Activated CD8-positive, alpha-beta memory T cell treated with anti-CD3 and anti-CD28 coated beads, Interleukin-2, amount 50 U/mL, for 24 hours (primary cell): ENCODE data around the gene HYDIN.
"Not testable (repeated sequence)": the region's sequence is repeated elsewhere in the genome, so short reads cannot be mapped to it uniquely, and the experiment has no call there.

Experiments
- DNase-seq: peaks from one replicate; pipeline ENCODE4 v3.0.0-alpha.2; 2020; ENCODE audit errors: extremely low read depth

HYDIN gene

GRCh38 chr16:70851299-70851698 lies 379.2 kb downstream of the HYDIN start:
- DNase-seq, result not testable (repeated sequence)

- DNase-seq, result not testable (repeated sequence)
Observed at GRCh38 chr16:70823498-70824118, 406.9 kb downstream of the HYDIN start.

DNA sequence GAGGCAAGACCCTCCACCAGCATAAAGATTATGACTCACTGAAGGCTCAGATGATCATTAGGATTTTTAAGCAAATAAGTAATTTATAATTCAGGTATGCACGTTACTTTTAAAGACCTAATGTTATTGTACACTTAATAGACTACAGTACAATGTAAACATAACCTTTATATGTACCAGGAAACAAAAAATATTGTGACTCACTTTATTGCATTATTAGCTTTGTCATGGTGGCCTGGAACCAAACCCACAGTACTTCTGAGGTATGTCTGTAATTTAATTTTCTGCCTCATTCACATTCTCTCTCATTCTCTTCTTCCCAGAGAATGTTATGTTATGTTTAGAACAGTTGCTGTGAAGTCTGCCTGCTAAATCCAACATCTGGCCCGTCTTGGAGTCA lies 407.8 kb downstream of the HYDIN start:
- DNase-seq, result not testable (repeated sequence)

- DNase-seq, result not testable (repeated sequence)
Observed at GRCh38 chr16:70818088-70818487, 412.4 kb downstream of the HYDIN start.

GRCh38 chr16:70809392-70810060 lies 421.0 kb downstream of the HYDIN start:
- no peak for DNase-seq

- DNase-seq, result no peak
Observed at GRCh38 chr16:70808371-70808770, 422.2 kb downstream of the HYDIN start.

- no peak for DNase-seq
Observed at GRCh38 chr16:70805787-70806186, 424.7 kb downstream of the HYDIN start.

GRCh38 chr16:70805380-70805779 lies 425.1 kb downstream of the HYDIN start:
- DNase-seq, result no peak

- DNase-seq, result no peak
Observed at GRCh38 chr16:70804734-70805169, 425.8 kb downstream of the HYDIN start.

- DNase-seq, result no peak
Observed at GRCh38 chr16:70804153-70804733, 426.3 kb downstream of the HYDIN start.

DNA sequence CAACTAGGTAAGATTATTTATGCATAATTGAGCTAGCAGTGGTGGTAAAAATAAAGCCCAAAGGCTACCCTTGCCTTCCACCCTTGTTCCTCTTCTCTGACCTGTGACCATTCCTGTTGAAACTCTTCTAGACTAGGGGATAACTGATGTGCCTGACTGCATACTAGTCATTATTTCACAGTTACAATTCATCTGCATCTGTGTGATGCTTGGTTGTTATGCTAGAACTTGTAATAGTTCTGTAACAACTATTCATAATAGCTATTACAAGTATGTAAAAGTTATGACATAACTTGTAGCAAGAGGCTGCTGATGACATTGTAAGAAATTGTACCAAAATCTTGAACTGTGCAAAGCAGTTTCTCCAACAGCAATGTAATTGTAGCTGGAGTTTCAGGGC lies 427.2 kb downstream of the HYDIN start:
- DNase-seq, result no peak

- DNase-seq, result no peak
Observed at GRCh38 chr16:70801611-70802010, 428.9 kb downstream of the HYDIN start.

DNA sequence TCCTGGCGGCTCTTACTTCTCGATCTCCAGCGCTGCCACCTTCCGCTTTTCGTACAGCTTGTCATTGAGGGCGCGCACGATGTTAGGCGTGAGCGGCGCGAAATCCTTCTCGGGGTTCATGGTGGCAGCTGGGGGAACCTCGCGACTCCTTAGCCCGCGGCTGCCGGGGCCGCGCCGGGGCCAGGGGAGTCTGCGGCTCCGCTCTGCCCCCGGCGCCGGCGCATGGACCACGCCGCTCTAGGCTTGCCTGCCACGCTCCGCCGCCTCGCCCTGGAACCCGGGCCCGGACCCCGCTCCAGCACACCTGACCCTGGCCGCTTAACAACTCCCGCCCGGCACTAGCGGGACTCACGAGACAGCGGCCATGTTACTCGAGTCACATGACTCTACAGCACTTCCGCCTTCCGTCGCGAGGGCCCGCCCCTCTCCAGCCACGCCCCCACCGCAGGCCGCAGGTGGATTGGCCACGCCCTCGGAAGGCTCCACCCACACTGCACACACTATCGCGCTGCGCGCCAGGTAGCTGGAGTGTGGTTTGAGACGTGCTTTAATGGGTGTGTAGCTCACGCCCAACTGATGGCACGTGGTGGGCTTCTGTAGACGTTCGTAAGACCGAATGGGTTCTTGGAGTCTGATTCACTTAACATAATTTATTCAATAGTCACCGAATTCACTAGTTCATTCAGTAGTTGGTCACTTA lies 429.6 kb downstream of the HYDIN start, which contains the start of gene VAC14:
VAC14 (minus strand) TSS at position 378 of the 700 bp plus-strand sequence; CDS start at position 120, 258 bp downstream.
- peak; percentile 91 for DNase-seq

GRCh38 chr16:70800311-70800710 lies 430.2 kb downstream of the HYDIN start:
- DNase-seq, result no peak

DNA sequence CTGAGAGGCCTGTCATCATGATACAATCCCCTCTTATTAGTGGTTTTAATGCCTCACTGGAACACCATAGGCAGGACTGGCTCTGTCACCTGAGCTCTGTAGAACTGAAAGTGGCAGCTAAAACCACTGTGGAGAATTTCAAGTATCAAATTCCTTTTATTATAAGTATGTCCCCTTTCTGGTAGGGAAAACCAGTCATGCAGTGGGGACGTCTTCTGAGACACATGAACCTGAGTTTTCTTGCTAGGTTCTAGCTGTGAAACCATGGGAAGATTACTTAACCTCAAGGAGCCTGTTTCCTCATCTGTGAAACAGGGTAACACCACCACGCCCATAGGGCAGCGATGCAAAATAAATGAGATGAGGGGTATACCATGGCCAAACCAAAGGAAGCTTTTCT lies 434.2 kb downstream of the HYDIN start:
- DNase-seq, result no peak

DNA sequence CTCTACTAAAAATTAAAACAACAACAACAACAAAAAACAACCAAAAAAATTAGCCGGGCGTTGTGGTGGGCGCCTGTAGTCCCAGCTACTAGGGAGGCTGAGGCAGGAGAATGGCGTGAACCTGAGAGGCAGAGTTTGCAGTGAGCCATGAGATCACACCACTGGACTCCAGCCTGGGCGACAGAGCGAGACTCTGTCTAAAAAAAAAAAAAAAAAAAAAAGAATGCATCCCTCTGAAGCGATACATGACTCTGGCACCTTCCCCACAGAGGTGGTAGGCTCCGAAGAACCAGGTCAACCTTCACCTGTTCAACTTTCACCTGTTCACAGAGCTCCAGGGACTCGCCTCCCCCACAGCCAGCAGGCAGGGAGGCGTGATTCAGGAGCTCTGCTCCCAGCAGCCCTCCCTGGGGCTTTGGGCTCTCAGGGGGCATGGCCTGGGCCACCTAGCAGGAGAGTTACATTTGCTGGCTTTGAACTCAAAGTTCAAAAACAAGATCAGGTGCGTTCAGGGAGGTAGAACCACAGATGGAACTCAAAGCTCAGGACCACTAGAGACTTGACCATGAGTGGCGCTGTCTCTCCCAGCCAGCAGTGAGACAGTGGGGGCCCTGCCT lies 435.1 kb downstream of the HYDIN start:
- DNase-seq, result no peak

DNA sequence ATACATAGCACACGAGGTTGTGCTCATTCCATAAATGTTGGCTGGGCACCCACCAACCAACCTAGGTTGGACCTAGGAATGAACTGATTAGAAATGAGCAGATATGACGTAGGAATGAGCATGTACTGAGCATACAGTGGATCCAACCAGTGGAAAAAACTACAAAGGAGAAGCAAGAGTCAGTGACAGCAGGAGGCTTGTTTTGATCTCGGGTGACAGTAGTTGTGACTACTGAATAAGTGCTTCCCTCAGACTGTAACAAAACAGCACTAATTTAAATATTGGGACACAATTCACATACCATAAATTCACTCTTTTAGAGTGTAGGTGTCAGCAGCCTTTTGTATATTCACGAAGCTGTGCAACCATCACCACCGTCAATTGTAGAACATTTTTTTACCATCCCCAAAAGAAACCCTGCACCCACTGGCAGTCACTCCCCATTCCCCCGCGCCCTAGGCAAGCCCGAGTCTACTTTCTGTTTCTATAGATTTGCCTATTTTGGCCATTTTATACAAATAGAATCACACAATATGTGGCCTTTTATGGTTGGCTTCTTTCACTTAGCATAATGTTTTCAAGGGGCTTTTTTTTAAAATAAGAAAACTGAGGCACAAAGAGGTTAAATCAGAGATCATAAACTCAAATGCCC lies 436.5 kb downstream of the HYDIN start:
- DNase-seq, result no peak

- no peak for DNase-seq
Observed at GRCh38 chr16:70790815-70791214, 439.7 kb downstream of the HYDIN start.

- DNase-seq, result no peak
Observed at GRCh38 chr16:70789595-70790447, 440.7 kb downstream of the HYDIN start.
